GM18519 (cell line): Measurements from ENCODE around the gene ITGB7.

Experiments
- ATAC-seq: cut with Tn5 transposase; IDR thresholded peaks from one replicate; pipeline ENCODE4 v1.9.1; 2021; ENCODE audit warnings: mild to moderate bottlenecking, moderate library complexity; ENCODE audit not compliant: unreplicated experiment, low FRiP score

The ITGB7 gene

DNA sequence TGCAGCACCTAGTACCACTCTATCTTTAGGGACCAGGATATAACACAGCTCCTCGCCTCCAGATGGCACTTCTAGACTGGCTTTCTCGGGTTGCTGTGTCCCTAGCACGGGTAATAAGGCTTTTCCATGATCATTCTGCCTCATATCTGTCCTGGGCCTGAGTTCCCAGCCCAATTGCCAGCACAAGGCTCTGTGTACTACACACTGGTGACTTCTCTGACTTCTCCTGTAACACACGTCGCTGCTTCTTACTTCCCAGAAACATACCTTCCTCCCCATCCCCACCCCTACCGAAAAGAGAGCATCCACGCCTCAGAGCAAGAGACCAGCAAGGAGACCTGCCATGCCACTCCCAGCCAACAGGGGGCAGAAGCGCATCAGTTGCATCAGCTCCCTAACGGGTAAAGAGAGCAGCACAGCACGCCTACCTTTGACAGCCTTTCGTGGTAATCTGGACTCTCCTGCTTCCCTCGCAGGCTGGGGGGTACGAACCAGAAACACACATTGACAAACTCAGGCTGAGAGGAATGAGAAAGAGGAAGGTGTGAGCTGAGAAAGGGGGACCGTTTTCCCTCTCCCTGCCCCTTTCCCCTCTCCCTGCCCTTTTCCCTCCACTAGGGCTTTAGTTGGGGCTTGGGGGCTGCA lies 47.7 kb downstream of the ITGB7 start:
- ATAC-seq = no peak

GRCh38 chr12:53152390-53152789 lies 54.7 kb downstream of the ITGB7 start:
- ATAC-seq = no peak

GRCh38 chr12:53151039-53151438 lies 56.0 kb downstream of the ITGB7 start:
- no peak for ATAC-seq

DNA sequence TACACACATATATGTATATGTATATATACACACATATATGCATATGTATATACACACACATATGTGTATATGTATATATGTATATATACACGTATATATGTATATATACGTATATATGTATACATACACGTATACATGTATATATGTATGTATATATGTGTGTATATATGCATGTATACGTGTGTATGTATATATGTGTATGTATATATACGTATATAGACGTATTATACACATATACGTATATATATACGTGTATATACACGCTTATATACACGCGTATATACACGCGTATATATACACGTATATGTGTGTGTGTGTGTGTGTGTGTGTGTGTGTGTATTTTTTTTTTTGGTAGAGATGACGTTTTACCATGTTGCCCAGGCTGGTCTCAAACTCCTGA lies 59.4 kb downstream of the ITGB7 start:
- no peak for ATAC-seq

GRCh38 chr12:53147181-53147580 lies 59.9 kb downstream of the ITGB7 start:
- no peak for ATAC-seq

DNA sequence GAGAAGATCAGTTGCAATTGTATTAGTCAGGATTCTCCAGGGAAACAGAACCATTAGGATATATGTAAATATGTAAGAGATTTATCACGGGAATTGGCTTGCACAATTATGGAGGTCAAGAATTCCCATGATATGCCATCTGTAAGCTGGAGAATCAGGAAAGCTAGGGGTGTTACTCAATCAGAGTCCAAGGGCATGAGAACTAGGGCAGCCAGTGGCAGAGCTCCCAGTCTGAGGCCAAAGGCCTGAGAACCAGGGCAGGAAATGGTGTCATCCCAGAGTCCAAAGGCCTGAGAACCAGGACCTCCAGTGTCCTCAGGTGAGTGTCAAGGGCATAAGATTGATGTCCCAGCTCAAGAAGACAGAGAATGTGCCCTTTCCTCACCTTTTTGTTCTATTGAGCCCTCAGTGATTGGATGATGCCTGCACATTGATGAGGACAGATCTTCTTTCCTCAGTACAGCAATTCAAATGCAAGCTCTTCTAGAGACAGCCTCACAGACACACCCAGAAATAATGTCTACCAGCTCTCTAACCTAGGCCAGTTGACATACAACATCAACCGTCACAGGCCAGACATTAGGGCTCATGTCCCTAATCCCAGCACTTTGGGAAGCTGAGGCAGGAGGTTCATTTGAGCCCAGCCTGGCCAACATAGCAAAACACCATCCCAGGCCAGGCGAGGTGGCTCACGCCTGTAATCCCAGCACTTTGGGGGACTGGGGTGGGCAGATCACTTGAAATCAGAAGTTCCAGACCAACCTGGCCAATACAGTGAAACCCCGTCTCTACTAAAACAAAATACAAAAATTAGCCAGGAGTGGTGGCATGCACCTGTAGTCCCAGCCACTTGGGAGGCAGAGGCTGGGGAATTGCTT lies 61.4 kb downstream of the ITGB7 start:
- ATAC-seq = no peak

DNA sequence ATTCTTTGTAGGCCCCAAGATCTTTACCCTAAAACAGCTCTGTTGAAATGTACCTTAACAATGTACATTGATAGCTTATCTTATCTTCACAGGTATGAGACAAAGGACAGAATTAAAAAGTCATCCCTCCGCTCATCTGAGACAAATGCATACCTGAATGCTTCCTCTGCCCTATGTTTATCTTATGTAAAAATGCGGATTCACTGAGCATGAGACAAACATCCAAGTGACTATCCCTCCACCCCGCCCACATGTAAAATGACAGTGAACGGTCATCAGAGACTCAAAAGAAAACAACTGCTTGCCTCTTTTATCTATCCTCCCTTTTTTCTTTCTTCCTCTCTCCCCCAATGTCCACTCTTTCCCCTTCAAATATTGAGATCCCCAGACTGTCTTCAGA lies 63.7 kb downstream of the ITGB7 start:
- ATAC-seq = no peak
